Mesenteric fat pad (tissue), 1 donor: ENCODE results near the gene NRG3. TPM values are rescaled to one million over a fixed set of nuclear protein-coding genes. Genes with fewer than 3 reads are reported as not detected.
"Not testable (repeated sequence)": the region's sequence is repeated elsewhere in the genome, so short reads cannot be mapped to it uniquely, and the experiment has no call there.

Experiments
- DNase-seq: peaks from one replicate; pipeline ENCODE4 v3.0.0-alpha.2; 2020; ENCODE audit warnings: low spot score
- total RNA-seq: library from RNA; stranded (reverse); fragmentation: NEBNext Ultra II Directional; extraction: Animal tissue kit (Norgen Biotek cat#: 25700); gene quantifications from one replicate; pipeline ENCODE4 v1.2.1, GENCODE V29; 2021
- donor health status: DM: yes; HTN: yes; CAD: no.

NRG3 gene
- total RNA-seq, 1 donor from 2014 or later = 0.19 TPM

DNA sequence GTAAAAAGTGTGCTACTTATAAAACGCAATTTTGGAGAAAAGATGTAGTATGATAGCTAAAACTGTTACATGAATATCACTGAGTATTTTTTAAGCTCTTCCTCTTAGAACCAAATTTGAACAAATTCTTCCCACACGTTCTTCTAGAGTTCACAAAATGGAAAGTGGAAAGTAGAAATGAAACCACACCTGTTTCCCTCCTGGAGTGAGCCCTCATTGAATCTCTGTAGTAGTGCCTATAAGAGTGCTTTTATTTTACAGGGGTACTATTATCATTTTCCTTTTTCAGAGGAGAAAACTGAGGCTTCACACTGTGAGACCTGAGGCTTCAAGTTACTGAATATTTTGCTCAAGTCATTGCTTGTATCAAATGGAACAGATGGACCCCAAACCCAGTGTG, 393.0 kb downstream of the NRG3 start:
- DNase-seq = no peak

DNA sequence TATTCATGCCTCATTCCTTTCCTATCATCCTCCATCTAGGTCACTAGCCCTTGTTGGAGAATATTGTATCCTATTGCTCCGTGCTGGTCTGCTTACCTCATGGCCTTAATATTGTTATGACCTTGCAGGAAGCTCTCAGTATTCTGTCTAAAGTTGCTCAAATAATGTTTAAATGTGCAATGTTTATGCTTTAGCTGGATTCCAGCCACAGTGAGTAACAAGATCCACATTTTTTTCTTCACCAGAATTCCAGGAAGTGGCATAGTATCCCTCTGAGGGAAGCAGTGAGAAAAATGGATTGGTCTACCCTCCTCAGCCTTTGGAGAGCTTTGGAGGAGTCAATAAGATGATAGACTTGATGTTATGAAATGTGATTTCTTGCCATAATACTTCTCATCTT, 402.6 kb downstream of the NRG3 start:
- no peak for DNase-seq

DNA sequence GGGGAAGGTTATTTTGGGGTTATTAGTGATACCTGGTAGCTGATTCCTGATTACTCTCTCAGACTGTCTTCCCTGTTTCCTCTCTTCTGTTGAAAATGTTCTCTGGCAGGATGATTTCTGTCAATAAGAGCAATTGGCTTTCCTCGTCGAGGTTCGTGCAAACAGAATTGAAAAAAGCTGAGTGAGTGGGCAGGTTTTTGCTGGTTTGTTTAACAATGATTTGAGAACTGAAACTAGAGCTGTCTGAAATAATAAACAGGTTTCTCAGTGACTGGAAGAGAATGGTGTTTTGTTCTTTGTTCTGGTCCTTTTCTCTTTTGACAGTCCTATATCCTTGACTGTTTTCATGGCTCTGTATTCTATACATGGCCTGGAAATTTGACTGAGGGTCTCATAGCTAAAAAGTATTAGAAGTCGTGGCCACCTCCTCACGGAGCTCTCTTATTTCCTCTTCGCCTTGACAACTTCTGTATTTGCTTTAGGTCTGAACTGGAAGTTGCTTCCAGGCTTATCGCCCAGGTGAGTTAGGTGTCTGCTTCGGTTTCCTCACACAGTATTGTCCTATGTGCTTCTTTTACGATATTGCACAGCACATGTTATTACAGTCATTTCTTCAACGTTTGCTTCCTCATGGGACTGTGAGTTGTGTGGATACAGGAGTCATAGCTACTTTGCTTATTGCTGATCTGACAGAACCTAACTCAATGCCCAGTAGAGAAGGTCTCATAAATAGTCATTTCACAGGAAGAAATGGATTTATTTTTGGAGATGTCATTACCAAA, 403.6 kb downstream of the NRG3 start:
- DNase-seq = no peak

DNA sequence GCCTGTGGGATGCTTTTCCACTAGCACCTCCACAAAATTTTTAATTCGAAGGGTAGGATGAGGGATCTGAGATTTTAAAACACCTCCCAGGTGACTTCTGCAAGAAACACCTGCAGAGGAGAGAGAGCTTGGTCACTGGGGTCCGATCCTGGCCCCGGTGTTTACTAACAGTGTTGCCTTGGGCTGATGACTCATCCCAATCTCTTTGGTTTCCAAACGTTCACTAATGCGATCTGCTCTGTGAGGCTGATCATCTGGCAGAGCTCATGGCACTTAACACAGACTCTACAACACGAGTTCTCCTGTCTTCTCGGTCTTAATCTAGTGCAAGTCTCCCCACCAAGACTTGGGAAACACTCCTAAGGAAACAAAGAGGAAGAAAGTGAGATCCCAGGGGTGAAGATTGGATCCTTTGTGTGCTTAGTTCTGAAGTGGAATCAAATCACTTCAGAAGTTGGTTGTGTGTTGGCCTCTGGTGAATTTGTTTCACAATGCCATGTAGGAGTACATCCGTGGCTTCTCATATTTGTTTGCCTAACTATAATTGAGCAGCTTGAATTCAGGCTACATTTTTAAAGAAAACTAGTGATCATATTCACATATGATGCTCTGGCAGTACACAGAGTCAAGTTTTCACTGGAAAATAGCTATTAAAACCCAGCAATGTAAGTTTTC, 407.9 kb downstream of the NRG3 start:
- no peak for DNase-seq

DNA sequence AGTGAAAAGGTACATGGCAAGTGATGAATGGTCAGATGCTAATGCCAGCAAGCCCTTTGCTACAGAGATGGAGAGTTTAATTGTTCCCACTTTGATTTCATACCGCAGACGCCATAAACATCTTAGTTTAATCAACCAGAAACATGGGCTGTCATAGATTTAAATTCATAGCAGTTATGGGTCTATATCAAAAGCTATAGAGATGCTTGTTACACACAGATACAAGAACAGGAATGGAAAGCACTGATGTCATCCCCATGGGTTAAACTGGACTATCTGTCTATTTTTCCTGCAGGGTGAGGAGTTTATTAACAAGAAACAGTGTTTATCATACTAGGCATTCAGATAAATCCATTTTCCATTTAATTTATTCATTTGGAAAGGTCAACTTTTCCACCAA, 409.2 kb downstream of the NRG3 start:
- no peak for DNase-seq

DNA sequence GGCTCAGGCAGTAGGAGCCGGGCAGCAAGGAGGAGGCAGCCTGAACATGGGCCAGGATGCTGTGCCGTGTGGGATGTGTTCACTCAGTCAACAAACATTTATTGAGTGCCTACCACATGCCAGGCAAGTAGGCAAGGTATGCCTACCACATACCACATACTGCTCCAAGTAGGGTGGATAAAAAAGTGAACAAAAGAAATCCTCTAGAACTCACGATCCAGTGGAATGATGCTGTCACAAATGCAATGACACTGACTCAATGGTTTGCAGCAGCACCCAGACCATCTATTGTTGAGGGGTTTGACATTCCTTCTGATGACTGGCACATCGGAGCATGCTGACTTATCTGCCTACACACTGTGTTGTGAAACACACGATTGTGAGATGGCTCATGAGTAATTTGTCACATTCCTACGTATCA, 413.5 kb downstream of the NRG3 start:
- no peak for DNase-seq

DNA sequence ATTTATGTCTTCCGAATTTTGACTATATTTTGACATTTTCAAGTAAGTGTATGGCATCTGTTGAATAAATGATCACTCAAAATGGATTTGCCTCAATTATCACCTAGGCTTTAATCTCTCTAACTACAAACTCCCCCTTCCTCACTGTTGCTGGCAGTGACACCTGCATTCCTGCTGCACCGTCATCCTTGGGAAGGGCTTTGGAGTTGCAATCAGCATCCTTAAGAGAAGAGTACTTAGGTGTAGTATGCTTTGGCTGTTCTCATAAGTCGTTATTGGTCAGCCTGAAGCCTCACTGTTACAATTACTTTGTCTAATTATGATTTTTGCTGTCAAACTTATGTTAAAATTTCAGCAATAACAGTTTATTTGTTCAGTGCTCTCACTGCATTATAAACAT, 415.0 kb downstream of the NRG3 start:
- DNase-seq = no peak

DNA sequence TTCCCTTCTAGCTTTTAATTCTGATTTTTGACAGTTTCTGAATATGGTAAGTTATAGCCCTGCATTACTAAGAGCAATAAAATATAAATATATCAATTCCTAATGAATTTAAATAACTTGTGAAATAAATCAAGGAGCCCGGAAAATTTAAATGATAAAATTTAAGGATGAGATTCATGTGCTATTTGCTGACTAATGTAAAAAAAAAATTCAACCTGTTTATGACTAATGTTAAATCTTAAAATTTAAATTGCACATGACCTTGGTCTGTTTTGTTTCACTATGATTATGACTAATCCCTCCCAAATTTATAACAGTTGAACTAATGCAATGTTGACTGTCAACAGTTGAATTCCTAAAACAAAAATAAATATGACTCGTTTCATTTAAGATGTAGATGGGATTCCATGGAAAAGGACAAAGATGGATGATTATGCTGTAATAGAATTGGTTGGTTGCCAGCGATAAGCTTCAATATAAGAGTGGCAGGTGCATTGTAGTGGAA, 419.9 kb downstream of the NRG3 start:
- no peak for DNase-seq

DNA sequence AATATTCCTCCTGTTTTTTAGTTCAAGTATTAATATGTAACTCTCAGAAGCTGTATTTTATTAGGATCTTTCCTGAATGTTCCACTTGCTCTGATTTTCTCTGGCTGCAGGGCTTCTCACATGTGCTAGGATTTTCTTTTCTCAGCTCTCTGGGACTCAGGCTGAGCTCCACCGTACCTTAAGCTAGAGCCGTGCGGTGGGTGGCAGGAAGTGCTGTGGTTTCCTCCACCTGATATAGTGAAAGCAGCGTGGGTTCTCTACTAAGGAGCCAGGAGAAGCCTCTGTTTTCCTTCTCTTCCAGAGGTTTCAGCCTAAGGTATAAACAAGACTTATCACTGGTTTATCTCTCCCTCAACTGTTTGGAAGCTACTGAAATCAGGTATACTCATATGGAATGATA, 433.6 kb downstream of the NRG3 start:
- no peak for DNase-seq

DNA sequence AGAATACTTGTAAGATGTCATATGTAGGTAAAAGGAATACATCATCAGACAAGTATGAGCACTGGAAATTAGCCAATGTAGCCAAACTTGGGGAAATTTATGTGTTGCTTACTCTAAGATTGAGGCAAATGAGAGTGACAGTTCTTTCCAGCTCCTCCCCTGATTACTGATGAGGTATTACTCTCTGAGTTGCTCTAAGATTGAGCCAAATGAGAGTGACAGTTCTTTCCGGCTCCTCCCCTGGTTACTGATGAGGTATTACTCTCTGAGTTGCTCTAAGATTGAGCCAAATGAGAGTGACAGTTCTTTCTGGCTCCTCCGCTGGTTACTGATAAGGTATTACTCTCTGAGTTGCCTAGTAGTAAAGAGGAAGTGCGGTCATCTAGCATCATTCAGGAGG, 435.8 kb downstream of the NRG3 start:
- DNase-seq = no peak

DNA sequence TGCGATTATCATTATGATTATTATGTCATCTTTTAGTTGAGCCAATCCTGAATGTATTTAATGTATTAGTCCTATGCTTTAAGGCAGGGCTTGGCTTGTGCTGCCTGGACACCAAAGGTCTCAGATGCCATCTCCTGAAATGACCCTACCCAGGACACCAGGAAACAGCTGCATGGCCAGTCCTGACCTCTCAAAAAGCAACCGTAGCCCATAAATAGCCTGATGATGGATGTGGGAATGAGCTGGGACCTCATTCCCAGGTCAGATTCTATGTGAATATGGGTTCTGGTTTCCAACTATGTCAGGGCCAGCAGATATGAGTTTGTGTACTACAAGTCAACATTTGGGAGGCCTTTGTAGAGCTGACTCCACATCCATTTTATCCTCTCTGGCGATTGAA, 438.4 kb downstream of the NRG3 start:
- no peak for DNase-seq

DNA sequence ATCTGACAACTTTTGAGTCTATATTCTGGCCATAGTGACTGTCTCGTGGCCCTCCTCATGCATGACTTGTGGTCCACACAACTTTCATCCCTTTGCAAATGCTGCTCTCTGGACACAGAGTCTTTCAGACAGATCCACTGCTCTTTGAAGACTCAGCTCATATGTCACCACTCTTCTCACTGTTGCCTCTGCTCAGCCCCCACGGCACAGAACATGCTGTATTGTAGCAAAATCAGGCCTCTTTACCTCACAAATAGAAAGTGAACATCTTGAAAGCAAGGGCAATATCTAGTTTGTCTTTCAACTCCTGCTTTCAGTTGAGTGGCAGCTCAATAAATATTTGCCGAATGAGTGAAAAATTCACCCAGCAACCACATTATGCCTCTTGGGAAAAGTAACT, 443.5 kb downstream of the NRG3 start:
- DNase-seq = no peak

DNA sequence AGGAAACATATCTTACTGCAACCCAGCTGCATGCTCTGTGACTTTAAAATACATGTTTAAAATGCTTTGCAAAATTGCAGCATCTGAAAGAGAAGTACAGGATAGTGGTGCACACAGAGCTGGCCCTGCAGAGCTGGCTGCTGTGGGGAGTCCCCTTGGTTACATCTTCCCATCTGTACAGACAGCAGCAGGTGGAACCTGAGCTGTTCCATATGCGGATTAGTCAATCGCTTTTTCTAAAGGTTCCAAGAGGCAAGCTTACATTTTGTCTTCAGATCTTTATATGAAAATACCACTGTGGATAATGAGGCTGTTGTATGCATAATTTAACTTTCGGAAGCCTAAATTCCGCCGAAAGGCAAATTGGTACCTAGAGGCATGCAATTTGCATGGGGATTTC, 444.1 kb downstream of the NRG3 start:
- no peak for DNase-seq

DNA sequence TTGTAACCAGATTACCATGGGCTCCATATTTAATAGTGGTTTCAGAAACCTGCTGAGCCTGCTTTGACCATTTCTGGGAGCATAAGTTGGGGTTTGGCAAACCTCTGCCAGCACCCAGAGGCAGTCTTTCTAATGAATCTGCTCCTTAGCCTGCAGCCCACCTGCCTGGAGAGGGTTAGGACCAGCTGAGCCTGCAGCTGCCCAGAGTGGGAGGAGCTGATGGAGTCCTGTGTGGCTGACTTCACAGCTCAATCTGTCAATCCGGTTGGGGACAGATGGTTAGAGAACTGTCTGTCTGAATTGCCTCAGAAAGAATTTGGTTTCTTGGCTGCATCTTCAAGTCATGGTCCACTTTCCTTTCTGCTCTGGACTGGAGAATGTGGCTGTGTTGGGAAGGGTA, 444.6 kb downstream of the NRG3 start:
- DNase-seq = no peak

DNA sequence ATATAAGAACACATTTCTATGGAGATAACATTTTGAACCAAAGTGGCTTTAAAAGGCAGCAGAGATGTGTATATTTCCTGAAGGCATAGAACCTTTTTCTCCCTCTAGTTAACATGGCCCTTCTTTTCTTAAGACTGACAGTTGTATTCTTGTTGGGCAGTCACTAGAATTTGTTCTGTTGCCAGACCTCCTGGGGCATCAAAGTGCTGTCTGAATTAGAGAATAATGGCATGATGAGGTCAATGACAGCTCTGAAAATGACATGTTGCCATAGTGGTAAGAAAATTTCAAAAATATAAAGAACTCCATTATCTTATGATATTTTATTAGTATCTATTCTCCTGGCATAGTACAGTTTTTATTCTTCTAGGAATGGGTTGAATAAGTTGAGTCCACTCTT, 446.7 kb downstream of the NRG3 start:
- no peak for DNase-seq

DNA sequence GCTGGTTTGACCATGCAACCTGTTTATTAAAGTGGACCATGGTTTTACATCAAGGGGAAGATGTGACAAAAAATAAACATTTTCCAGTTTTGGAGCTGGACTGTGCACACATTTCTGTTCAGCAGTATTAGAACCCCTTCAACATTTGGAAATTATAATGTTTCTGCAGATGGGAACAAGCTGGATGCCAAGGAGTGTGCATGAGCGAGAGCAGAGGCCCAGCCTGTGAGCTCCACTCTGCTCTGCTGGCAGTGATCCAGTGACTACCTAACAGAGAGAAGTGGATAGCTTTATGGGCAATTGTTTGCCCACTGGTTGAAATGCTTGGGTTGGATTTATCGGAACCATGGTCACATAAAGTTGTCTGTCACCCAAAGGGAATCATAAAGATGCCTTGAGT, 456.7 kb downstream of the NRG3 start:
- DNase-seq = no peak

DNA sequence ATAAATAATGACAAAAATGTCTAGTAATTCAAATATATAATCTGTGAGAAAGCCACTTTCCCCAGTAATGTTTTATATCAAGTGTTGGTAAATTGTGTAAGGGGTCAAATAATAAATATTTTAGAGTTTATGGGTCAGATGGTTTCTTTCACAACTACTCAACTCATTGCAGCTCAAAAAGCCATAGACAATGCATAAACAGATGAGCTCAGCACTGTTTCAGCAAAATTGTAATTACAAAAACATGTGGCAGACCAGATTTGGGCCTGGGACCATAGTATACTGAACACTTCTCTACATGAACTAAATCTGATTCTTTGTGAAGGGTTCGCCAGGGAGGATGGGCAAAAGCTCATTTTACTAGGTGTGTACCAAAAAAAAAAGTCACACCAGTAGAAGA, 460.8 kb downstream of the NRG3 start:
- no peak for DNase-seq

DNA sequence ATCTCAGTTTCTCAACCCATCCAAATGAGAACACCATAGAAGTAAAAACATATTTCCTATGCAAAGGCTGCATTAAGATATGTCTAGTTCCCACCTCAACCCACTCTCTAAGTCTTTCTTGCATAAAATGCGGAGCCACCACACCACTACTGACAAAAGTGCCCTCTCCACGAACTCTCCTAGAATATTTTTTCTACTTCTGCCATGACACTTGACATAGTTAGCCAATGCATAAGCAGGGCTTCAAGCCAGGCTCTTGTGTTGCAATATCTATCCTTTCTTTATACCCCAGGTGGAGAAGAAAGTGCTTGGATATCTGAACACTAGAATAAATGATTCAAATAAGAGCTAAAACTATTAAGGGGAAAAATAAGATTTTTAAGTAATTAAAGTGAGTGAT, 465.2 kb downstream of the NRG3 start:
- no peak for DNase-seq

DNA sequence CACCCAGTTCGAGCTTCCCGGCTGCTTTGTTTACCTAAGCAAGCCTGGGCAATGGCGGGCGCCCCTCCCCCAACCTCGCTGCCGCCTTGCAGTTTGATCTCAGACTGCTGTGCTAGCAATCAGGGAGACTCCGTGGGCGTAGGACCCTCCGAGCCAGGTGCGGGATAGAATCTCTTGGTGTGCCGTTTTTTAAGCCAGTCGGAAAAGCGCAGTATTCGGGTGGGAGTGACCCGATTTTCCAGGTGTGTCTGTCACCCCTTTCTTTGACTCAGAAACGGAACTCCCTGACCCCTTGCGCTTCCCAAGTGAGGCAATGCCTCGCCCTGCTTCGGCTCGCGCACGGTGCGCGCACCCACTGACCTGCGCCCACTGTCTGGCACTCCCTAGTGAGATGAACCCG, 474.6 kb downstream of the NRG3 start:
- not testable (repeated sequence) for DNase-seq

DNA sequence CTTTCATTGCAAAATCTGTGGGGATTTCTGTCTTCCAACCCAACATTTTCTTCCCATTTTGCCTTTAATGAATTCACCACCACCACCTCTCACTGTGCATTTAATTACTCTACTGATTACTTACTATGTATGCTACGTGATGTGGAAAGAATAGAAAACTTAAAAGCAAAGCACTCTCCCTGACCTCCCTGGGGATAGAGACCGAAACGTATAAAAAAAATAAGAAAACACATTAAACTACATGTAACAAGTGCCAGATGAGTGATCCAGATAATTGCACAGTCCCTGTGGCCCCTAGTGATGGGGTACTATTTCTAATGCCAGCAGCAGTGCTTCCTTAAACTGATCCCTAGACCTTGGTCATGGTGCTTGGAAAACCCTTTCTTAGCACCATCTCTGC, 478.4 kb downstream of the NRG3 start:
- DNase-seq = no peak

DNA sequence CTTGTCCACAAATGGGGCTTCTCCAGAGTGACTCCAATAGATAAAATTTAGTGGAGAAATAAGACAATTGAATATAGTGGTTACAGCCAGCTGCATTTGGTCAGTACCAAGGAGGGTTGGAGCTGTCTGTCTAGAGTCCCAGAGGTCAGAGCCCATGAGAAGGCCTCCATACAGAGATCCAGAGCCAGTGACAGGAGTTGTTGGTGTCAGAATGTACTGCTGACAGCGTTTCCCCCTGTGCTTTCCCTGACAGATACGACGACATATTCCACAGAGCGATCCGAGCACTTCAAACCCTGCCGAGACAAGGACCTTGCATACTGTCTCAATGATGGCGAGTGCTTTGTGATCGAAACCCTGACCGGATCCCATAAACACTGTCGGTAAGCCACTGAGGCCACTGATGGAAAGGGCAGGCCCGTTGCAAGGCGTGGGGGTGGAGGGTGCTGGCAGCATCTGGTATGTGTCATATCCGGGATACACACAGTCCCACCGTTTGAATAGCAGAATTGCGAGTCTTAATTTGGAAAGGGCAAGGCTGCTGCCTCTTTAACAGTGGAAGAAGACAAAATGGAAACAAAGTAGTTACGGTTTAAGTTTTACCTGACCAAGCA, 483.6 kb downstream of the NRG3 start:
- DNase-seq = no peak

DNA sequence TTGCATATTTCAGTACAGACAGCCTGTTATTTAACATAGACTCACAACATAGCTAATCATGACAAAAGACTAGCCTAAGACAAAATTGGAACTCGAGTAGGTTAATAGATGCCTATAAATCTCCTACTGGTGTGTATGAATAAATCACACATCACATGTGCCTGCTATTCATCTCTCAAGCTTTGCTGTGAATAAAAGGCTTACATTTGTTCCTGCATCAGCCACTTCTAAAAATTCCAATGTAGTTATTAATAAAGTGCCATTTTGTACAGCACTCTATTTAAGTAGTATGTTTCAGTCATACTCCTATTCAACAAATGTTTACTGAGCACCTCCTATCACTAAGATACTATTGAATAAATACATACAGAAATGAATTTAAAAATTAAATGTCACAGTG, 486.3 kb downstream of the NRG3 start:
- no peak for DNase-seq

DNA sequence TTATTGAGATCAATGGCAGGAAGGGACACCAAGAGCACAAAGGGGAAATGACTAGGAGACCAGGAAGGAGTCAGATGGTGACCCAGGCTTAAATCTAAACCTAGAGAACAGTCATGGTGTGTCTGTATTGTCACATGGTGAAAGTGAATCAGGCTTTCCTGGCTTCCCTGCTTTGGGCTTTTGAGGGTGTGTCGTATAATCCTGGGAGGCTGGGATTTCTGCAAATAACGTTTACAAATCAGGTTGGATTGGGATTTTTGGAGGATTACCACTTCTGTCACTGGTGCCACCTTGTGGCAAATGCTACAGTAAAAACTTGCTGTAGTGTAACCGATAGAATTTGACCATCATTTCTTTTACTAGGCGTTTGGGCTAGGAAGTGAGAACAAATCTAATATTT, 502.6 kb downstream of the NRG3 start:
- no peak for DNase-seq
